ENCODE data around the gene NUP98. TPM values are rescaled to one million over a fixed set of nuclear protein-coding genes. Genes with fewer than 3 reads are reported as not detected.

The NUP98 gene
- total and polyA plus RNA-seq, 2 of the 13 experiments (the other 11 are each of a cell fraction or from before 2014, with no cell fraction given), result 76.6 to 85.3 TPM

DNA sequence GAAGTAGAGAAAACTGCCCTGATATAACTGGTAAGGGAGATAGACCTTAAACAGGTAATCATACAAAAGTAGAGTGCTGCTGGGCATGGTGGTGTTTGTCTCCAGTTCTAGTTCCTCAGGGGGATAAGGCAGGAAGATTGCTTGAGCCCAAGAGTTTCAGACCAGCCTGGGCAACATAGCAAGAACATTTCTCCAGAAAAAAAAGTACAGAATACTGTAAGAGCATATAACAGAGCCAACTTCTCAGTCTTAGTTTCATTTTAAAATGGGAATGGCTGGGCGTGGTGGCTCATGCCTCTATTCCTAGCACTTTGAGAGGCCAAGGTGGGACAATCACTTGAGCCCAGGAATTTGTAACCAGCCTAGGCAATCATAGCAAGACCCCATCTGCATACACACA, 47.9 kb upstream of the NUP98 start:
- CTCF ChIA-PET (ENCODE audit: low intra/inter-chr PET ratio, low total read pairs), result no interaction called here
- in situ Hi-C loops (cut with HindIII; ENCODE audit: extremely low pct_ligation_motif_present, low pct_unique_long_range_greater_than_20kb), result loop anchor here (5.0 kb wide), 1 partner anchor 227 kb away; no protein-coding TSS in a partner anchor
- POLR2A ChIA-PET, result no interaction called here
- DNase-seq (ENCODE audit: low spot score) (no peak), ATAC-seq (no peak), FAIRE-seq (no peak)
- Histone ChIP-seq H3K4me1 (ENCODE audit: insufficient read depth, low read length) (peaks cover 36% of the 10 kb centered on the region), H3K9me3 (ENCODE audit: low read length) (no peaks in the 10 kb centered on the region), H4K20me1 (ENCODE audit: insufficient read depth, low read length) (no peaks in the 10 kb centered on the region), H2AFZ (ENCODE audit: low read length) (no peak overlapping the region), H3K27ac (ENCODE audit: extremely low read length, insufficient read depth, low read length) (no peak overlapping the region), H3K36me3 (replicated peaks in 1 of 2; ENCODE audit: control insufficient read depth in 1 of 2, insufficient read depth in 2 of 2, low read length in 2 of 2) (no peaks in the 10 kb centered on the region), H3K4me2 (ENCODE audit: low read depth, low read length) (no peak overlapping the region; the same call in 1 of the 2 replicates), H3K27me3 (ENCODE audit: control insufficient read depth in 1 of 2, insufficient read depth in 2 of 2, low read length in 2 of 2) (no peaks in the 10 kb centered on the region; a peak in 1 of 5 replicates), H3K9ac (ENCODE audit: insufficient read depth, low read depth, low read length) (no peak overlapping the region), H3K79me2 (ENCODE audit: insufficient read depth, low read length) (peaks cover 1% of the 10 kb centered on the region), H3K4me3 (replicated peaks in 1 of 3; ENCODE audit: insufficient read depth in 1 of 3, low read depth in 2 of 3, low read length in 3 of 3) (no peak overlapping the region)
- TF ChIP-seq CTCF (CRISPR knock-in tag; IDR thresholded peaks at IDR 0.05), result no peak
- no peak for TF ChIP-seq FOSL1 (CRISPR knock-in tag; IDR thresholded peaks at IDR 0.05; ENCODE audit: borderline replicate concordance)
- no peak for TF ChIP-seq ZNF878 (CRISPR knock-in tag; IDR thresholded peaks at IDR 0.05)
- no peak for TF ChIP-seq HMG20B (CRISPR knock-in tag; conservative IDR thresholded peaks at IDR 0.05)
- no peak for TF ChIP-seq ZNF781 (CRISPR knock-in tag; IDR thresholded peaks at IDR 0.05; ENCODE audit: borderline replicate concordance, not compliant biosample characterization)
- no peak for TF ChIP-seq AKAP8 (CRISPR knock-in tag; IDR thresholded peaks at IDR 0.05)
- TF ChIP-seq CBX2 (IDR thresholded peaks at IDR 0.05; ENCODE audit: low read depth, low read length), result no peak
- TF ChIP-seq CBX2 (CRISPR knock-in tag; IDR thresholded peaks at IDR 0.05; ENCODE audit: low read depth), result no peak
- TF ChIP-seq ZNF557 (CRISPR knock-in tag; IDR thresholded peaks at IDR 0.05), result no peak
- no peak for TF ChIP-seq EEA1 (CRISPR knock-in tag; IDR thresholded peaks at IDR 0.05; ENCODE audit: borderline replicate concordance)
- no peak for TF ChIP-seq ZNF280D (CRISPR knock-in tag; IDR thresholded peaks at IDR 0.05)
- 70% methylated on average over 1 of the region's 1 CpG for WGBS (ENCODE audit: low lambda C conversion rate)
- intact Hi-C loops (cut with micrococcal nuclease; ENCODE audit: unreplicated experiment), result no loop called here
- BruUV-seq (replicated peaks), result no TSS peak
